HL-60 (cell line): Measurements from ENCODE around the gene NFATC1.

ENCODE experiments used
- DNase-seq, 2 experiments: peaks; one replicate each; pipeline ENCODE4 v3.0.0-alpha.2; 2010 to 2020; ENCODE audit warnings: low read depth in 1 of 2, low spot score in 1 of 2
- H3K27ac ChIP-seq: fragments of 250-450 bp; sonication (Bioruptor Pico); replicated peaks from 2 replicates; pipeline ENCODE4 v1.5.1; 2020; ENCODE audit warnings: mild to moderate bottlenecking, moderate library complexity
- H3K27me3 ChIP-seq: fragments of 250-450 bp; sonication (Bioruptor Pico); 2 replicates; pipeline ENCODE4 v1.5.1; 2021; ENCODE audit warnings: mild to moderate bottlenecking, moderate library complexity; ENCODE audit not compliant: insufficient read depth, poor library complexity, severe bottlenecking
- H3K4me3 ChIP-seq: replicated peaks from 2 replicates; pipeline ENCODE4 v1.5.1; 2011; ENCODE audit warnings: mild to moderate bottlenecking, control low read depth, low read length; ENCODE audit not compliant: insufficient read depth
- GABPA ChIP-seq: IDR thresholded peaks from 2 replicates; pipeline ENCODE4 v1.6.1; 2012; ENCODE audit warnings: low read depth
- POLR2AphosphoS5 ChIP-seq: IDR thresholded peaks from 2 replicates; pipeline ENCODE4 v1.6.1; 2012; ENCODE audit warnings: low read depth
- REST ChIP-seq: IDR thresholded peaks from 2 replicates; pipeline ENCODE4 v1.6.1; 2012; ENCODE audit warnings: low read depth; ENCODE audit not compliant: insufficient replicate concordance
- SPI1 ChIP-seq: IDR thresholded peaks from 2 replicates; pipeline ENCODE4 v1.6.1; 2012; ENCODE audit warnings: low read depth, mild to moderate bottlenecking, borderline replicate concordance
- TF ChIP-seq, protein P1 (sequence below): IDR thresholded peaks from one replicate; pipeline ENCODE4 v1.5.1; 2011; ENCODE audit warnings: low read length, control low read depth, inconsistent platforms; ENCODE audit not compliant: insufficient read depth

NFATC1 gene

DNA sequence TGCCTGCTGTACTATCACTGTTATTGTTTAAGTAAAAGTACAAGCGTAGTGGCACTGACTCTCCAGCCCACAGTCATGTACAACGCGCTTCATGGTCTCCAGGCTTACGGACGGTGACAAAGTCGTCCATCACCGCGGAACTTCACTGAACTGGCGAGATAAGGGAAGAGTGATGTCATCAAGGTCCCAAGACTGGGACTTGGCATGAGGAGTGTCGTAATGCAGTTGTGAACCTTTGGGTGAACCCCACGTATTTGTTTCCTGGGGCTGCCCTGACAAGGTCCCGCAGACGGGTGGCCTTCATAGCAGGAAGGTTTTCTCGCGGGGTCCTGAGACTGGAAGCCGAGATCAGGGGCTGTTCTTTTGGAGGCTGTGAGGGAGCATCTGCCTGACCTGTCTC lies 17.3 kb downstream of the NFATC1 start:
- Histone ChIP-seq H3K4me3 (no peak overlapping the region), H3K27ac (no peak overlapping the region), H3K27me3 (no peaks in the 10 kb centered on the region)
- no peak for TF ChIP-seq GABPA
- no peak for TF ChIP-seq SPI1
- no peak for TF ChIP-seq REST
- TF ChIP-seq, protein P1, sequence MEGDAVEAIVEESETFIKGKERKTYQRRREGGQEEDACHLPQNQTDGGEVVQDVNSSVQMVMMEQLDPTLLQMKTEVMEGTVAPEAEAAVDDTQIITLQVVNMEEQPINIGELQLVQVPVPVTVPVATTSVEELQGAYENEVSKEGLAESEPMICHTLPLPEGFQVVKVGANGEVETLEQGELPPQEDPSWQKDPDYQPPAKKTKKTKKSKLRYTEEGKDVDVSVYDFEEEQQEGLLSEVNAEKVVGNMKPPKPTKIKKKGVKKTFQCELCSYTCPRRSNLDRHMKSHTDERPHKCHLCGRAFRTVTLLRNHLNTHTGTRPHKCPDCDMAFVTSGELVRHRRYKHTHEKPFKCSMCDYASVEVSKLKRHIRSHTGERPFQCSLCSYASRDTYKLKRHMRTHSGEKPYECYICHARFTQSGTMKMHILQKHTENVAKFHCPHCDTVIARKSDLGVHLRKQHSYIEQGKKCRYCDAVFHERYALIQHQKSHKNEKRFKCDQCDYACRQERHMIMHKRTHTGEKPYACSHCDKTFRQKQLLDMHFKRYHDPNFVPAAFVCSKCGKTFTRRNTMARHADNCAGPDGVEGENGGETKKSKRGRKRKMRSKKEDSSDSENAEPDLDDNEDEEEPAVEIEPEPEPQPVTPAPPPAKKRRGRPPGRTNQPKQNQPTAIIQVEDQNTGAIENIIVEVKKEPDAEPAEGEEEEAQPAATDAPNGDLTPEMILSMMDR = no peak
- no peak for TF ChIP-seq POLR2AphosphoS5
- no peak for DNase-seq

- Histone ChIP-seq H3K27ac (no peak overlapping the region), H3K27me3 (no peaks in the 10 kb centered on the region), H3K4me3 (no peak overlapping the region)
- DNase-seq = no peak
- TF ChIP-seq, protein P1 = no peak
- TF ChIP-seq SPI1 = no peak
- TF ChIP-seq POLR2AphosphoS5 = no peak
- TF ChIP-seq GABPA = no peak
- TF ChIP-seq REST = no peak
Observed at GRCh38 chr18:79413426-79413825, 17.7 kb downstream of the NFATC1 start.

DNA sequence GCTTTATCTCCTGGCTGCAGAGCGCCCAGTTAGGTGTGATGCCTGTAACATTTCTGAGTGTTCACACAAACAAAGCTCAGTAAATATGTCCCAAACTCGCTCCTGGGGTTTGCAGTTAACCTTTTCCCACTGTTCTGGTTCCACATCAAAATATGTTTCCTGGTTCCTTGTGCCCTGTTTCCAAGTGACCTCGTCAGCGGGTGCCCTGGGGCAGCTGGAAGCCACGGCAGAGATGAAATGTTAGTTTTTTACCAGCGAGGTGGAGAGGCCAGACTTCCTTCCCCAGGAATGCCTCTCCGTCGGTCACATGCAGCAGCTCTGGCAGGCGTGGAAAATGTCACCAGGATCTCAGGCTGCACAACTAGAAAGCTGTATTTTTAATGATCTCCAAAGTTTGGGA lies 18.2 kb downstream of the NFATC1 start:
- TF ChIP-seq GABPA (no peak), SPI1 (no peak), REST (no peak), POLR2AphosphoS5 (no peak)
- TF ChIP-seq, protein P1 = no peak
- Histone ChIP-seq H3K27ac (no peak overlapping the region), H3K4me3 (no peak overlapping the region), H3K27me3 (no peaks in the 10 kb centered on the region)
- no peak for DNase-seq
